ENCODE measurements around the gene SRC. TPM values are rescaled to one million over a fixed set of nuclear protein-coding genes. Genes with fewer than 3 reads are reported as not detected.

Gene SRC
- polyA plus RNA-seq, 1 of the 3 experiments (the other 2 are of a cell fraction) = 23.8 TPM

GRCh38 chr20:37430044-37430443 lies 84.1 kb downstream of the SRC start:
- DNase-seq = no peak
- CTCF ChIA-PET = no interaction called here
- no peaks in the 10 kb centered on the region for H3F3A ChIP-seq (replicated peaks; ENCODE audit: insufficient read depth)
- no peaks in the 10 kb centered on the region for H3K9me3 ChIP-seq
- no peak overlapping the region for H3K9ac ChIP-seq
- no peaks in the 10 kb centered on the region for H3K79me2 ChIP-seq (ENCODE audit: insufficient read depth)
- H4K20me1 ChIP-seq (ENCODE audit: insufficient read depth) = no peaks in the 10 kb centered on the region
- POLR2A ChIA-PET = no interaction called here
- H3K4me2 ChIP-seq = no peak overlapping the region
- H3K36me3 ChIP-seq (replicated peaks in 1 of 2; ENCODE audit: control insufficient read depth in 1 of 2, insufficient read depth in 2 of 2, low read length in 1 of 2) = no peaks in the 10 kb centered on the region
- peaks cover 19% of the 10 kb centered on the region; the same call in 1 of the 2 replicates for H3K27me3 ChIP-seq (ENCODE audit: insufficient read depth)
- no peak overlapping the region for H3K27ac ChIP-seq (ENCODE audit: low read depth in 2 of 2, low read length in 1 of 2)
- H3K4me3 ChIP-seq (ENCODE audit: low read depth in 2 of 2, low read length in 1 of 2) = no peak overlapping the region
- H2AFZ ChIP-seq (ENCODE audit: low read depth) = no peak overlapping the region
- no peaks in the 10 kb centered on the region for H3K9me2 ChIP-seq
- TF ChIP-seq FOXJ3 (CRISPR knock-in tag; IDR thresholded peaks at IDR 0.05) = no peak
- no peaks in the 10 kb centered on the region for H3K4me1 ChIP-seq (ENCODE audit: control insufficient read depth in 1 of 2, insufficient read depth in 2 of 2, low read depth in 1 of 2, low read length in 1 of 2)

- Histone ChIP-seq H3K4me1 (ENCODE audit: control insufficient read depth in 1 of 2, insufficient read depth in 2 of 2, low read depth in 1 of 2, low read length in 1 of 2) (no peaks in the 10 kb centered on the region), H3K27me3 (ENCODE audit: insufficient read depth) (peaks cover 10% of the 10 kb centered on the region; the same call in 1 of the 2 replicates), H3K9ac (no peak overlapping the region), H3K4me2 (no peak overlapping the region), H3F3A (replicated peaks; ENCODE audit: insufficient read depth) (no peaks in the 10 kb centered on the region), H3K4me3 (ENCODE audit: low read depth in 2 of 2, low read length in 1 of 2) (no peak overlapping the region), H3K9me2 (no peaks in the 10 kb centered on the region), H3K36me3 (replicated peaks in 1 of 2; ENCODE audit: control insufficient read depth in 1 of 2, insufficient read depth in 2 of 2, low read length in 1 of 2) (no peaks in the 10 kb centered on the region), H2AFZ (ENCODE audit: low read depth) (no peak overlapping the region), H3K9me3 (no peaks in the 10 kb centered on the region), H3K27ac (ENCODE audit: low read depth in 2 of 2, low read length in 1 of 2) (no peak overlapping the region), H4K20me1 (ENCODE audit: insufficient read depth) (no peaks in the 10 kb centered on the region), H3K79me2 (ENCODE audit: insufficient read depth) (no peaks in the 10 kb centered on the region)
- POLR2A ChIA-PET = no interaction called here
- WGBS (ENCODE audit: low lambda C conversion rate) = 58% methylated on average over 7 of the region's 7 CpGs
- TF ChIP-seq FOSL2 (IDR thresholded peaks at IDR 0.05; ENCODE audit: borderline replicate concordance, low read depth) (no peak), CHD2 (IDR thresholded peaks at IDR 0.05; ENCODE audit: low read length, partially characterized antibody) (no peak), IRF3 (IDR thresholded peaks at IDR 0.05; ENCODE audit: low read depth, low read length) (no peak), MXI1 (IDR thresholded peaks at IDR 0.05; ENCODE audit: low read depth, low read length) (no peak), SIN3A (IDR thresholded peaks at IDR 0.05; ENCODE audit: borderline replicate concordance, low read depth, low read length) (no peak), EZH2phosphoT487 (IDR thresholded peaks at IDR 0.05; ENCODE audit: borderline replicate concordance, low read depth) (no peak), NRF1 (IDR thresholded peaks at IDR 0.05; ENCODE audit: low read depth, low read length) (no peak), GABPA (IDR thresholded peaks at IDR 0.05; ENCODE audit: low read depth) (no peak), RFX5 (IDR thresholded peaks at IDR 0.05; ENCODE audit: low read length) (no peak), FOXJ3 (CRISPR knock-in tag; IDR thresholded peaks at IDR 0.05) (no peak), JUND (IDR thresholded peaks at IDR 0.05) (no peak), RCOR1 (IDR thresholded peaks at IDR 0.05; ENCODE audit: low read length) (no peak), TCF12 (IDR thresholded peaks at IDR 0.05) (no peak), ELF1 (IDR thresholded peaks at IDR 0.05) (no peak), TEAD4 (IDR thresholded peaks at IDR 0.05; ENCODE audit: borderline replicate concordance, insufficient read depth) (no peak)
- TF ChIP-seq, protein P1, sequence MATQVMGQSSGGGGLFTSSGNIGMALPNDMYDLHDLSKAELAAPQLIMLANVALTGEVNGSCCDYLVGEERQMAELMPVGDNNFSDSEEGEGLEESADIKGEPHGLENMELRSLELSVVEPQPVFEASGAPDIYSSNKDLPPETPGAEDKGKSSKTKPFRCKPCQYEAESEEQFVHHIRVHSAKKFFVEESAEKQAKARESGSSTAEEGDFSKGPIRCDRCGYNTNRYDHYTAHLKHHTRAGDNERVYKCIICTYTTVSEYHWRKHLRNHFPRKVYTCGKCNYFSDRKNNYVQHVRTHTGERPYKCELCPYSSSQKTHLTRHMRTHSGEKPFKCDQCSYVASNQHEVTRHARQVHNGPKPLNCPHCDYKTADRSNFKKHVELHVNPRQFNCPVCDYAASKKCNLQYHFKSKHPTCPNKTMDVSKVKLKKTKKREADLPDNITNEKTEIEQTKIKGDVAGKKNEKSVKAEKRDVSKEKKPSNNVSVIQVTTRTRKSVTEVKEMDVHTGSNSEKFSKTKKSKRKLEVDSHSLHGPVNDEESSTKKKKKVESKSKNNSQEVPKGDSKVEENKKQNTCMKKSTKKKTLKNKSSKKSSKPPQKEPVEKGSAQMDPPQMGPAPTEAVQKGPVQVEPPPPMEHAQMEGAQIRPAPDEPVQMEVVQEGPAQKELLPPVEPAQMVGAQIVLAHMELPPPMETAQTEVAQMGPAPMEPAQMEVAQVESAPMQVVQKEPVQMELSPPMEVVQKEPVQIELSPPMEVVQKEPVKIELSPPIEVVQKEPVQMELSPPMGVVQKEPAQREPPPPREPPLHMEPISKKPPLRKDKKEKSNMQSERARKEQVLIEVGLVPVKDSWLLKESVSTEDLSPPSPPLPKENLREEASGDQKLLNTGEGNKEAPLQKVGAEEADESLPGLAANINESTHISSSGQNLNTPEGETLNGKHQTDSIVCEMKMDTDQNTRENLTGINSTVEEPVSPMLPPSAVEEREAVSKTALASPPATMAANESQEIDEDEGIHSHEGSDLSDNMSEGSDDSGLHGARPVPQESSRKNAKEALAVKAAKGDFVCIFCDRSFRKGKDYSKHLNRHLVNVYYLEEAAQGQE (IDR thresholded peaks at IDR 0.05; ENCODE audit: low read depth, low read length) = no peak
- TF ChIP-seq, protein P2, sequence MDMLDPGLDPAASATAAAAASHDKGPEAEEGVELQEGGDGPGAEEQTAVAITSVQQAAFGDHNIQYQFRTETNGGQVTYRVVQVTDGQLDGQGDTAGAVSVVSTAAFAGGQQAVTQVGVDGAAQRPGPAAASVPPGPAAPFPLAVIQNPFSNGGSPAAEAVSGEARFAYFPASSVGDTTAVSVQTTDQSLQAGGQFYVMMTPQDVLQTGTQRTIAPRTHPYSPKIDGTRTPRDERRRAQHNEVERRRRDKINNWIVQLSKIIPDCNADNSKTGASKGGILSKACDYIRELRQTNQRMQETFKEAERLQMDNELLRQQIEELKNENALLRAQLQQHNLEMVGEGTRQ (IDR thresholded peaks at IDR 0.05; ENCODE audit: borderline replicate concordance, low read depth, low read length) = no peak
- TF ChIP-seq, protein P3, sequence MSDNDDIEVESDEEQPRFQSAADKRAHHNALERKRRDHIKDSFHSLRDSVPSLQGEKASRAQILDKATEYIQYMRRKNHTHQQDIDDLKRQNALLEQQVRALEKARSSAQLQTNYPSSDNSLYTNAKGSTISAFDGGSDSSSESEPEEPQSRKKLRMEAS (IDR thresholded peaks at IDR 0.05; ENCODE audit: low read depth) = no peak
- DNase-seq = no peak
- CTCF ChIA-PET = no interaction called here
Measured at GRCh38 chr20:37430778-37431460, 85.0 kb downstream of the SRC start.

Measured in SK-N-SH (cell line).